Mammary epithelial cell (primary cell): ENCODE data around the gene WDR62.

ENCODE experiments used
- EZH2 ChIP-seq: IDR thresholded peaks from 2 replicates; pipeline ENCODE4 v1.6.1; 2012; ENCODE audit warnings: low read length, inconsistent platforms, borderline replicate concordance
- TF ChIP-seq, protein P1 (sequence below), 2 donors: IDR thresholded peaks in 1 of 2; conservative IDR thresholded peaks in 1 of 2; 2 replicates each; pipeline ENCODE4 v1.5.1; 2011 to 2012; ENCODE audit warnings: inconsistent platforms in 2 of 2, low read length in 2 of 2, mild to moderate bottlenecking in 2 of 2, control low read depth in 1 of 2, low read depth in 1 of 2; ENCODE audit not compliant: insufficient read depth in 1 of 2; ENCODE audit errors: extremely low read depth in 1 of 2

DNA sequence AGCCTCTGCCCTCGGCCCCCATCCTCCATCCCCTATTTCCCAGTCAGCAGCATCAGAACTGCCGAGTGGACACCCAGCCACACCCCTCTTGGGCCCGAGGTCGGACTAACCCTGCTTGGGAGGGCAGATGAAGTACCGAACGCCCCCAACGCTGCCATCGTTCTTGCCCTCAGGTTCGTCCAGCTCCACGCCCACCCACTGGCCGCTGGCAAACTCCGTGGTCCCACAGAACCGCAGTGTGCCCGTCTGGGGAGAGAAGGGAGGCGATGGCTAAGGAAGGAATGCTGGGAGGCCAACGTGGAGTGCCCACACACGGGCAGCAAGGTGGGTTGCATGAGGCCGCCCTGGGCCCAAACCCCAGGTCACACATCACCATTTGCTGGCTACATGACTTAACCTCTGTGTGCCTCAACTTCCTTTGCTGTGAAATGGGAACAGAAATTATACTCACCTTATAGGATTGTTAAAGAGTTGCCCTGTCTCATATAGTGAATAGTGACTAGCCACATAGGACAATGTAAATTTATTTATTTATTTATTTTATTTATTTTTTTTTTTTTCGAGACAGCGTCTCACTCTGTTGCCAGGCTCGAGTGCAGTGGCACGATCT is 35.5 kb upstream of the WDR62 start:
- TF ChIP-seq, protein P1, sequence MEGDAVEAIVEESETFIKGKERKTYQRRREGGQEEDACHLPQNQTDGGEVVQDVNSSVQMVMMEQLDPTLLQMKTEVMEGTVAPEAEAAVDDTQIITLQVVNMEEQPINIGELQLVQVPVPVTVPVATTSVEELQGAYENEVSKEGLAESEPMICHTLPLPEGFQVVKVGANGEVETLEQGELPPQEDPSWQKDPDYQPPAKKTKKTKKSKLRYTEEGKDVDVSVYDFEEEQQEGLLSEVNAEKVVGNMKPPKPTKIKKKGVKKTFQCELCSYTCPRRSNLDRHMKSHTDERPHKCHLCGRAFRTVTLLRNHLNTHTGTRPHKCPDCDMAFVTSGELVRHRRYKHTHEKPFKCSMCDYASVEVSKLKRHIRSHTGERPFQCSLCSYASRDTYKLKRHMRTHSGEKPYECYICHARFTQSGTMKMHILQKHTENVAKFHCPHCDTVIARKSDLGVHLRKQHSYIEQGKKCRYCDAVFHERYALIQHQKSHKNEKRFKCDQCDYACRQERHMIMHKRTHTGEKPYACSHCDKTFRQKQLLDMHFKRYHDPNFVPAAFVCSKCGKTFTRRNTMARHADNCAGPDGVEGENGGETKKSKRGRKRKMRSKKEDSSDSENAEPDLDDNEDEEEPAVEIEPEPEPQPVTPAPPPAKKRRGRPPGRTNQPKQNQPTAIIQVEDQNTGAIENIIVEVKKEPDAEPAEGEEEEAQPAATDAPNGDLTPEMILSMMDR (conservative IDR thresholded peaks at IDR 0.05 in 1 of 2, IDR thresholded peaks at IDR 0.05 in 1 of 2; ENCODE audit: extremely low read depth in 1 of 2, insufficient read depth in 1 of 2, low read depth in 1 of 2, low read length in 2 of 2): no peak
- TF ChIP-seq EZH2: no peak
